ENCODE measurements around the gene MANF.

DNA sequence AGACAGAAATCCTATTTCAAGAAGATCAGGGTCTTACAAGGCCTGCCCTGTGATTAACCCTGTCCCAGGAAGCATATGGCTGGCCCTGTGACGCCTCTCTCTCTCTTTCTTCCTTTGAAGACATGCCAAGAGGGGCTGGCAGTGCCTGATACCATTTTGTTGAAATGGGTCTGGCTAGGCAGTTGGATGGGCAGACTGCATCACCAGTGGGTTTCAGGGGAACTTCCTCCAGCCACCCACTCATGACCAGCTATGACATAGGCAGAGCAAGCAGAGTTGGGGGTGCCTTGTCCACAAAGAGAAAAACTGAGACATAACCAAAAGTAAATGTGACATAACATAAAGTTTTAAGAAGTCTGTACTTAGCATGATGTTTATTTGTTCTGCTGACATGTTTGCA, 31.4 kb upstream of the MANF start:
- TF ChIP-seq POLR2A (IDR thresholded peaks at IDR 0.05) (no peak), POLR2AphosphoS5 (IDR thresholded peaks at IDR 0.05) (no peak)
- TF ChIP-seq, protein P1, sequence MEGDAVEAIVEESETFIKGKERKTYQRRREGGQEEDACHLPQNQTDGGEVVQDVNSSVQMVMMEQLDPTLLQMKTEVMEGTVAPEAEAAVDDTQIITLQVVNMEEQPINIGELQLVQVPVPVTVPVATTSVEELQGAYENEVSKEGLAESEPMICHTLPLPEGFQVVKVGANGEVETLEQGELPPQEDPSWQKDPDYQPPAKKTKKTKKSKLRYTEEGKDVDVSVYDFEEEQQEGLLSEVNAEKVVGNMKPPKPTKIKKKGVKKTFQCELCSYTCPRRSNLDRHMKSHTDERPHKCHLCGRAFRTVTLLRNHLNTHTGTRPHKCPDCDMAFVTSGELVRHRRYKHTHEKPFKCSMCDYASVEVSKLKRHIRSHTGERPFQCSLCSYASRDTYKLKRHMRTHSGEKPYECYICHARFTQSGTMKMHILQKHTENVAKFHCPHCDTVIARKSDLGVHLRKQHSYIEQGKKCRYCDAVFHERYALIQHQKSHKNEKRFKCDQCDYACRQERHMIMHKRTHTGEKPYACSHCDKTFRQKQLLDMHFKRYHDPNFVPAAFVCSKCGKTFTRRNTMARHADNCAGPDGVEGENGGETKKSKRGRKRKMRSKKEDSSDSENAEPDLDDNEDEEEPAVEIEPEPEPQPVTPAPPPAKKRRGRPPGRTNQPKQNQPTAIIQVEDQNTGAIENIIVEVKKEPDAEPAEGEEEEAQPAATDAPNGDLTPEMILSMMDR (IDR thresholded peaks at IDR 0.05): no peak
